ENCODE data around the gene ARMH1.
"Not testable (repeated sequence)": the region's sequence is repeated elsewhere in the genome, so short reads cannot be mapped to it uniquely, and the experiment has no call there.

The ARMH1 gene

GRCh38 chr1:44724955-44725698 is 50.6 kb downstream of the ARMH1 start:
- peaks cover 50 to 99% (median 73%) of the 10 kb centered on the region in 10 experiments for H3K4me1 ChIP-seq
- no peaks in the 10 kb centered on the region for H4K20me1 ChIP-seq
- H3K27me3 ChIP-seq = no peaks in the 10 kb centered on the region
- H3K4me2 ChIP-seq = peak overlapping the region; percentile 58 to 94 (median 76)
- H3K4me3 ChIP-seq = peak overlapping the region in 2 of 10 experiments; percentile 48 to 50; a peak in 3 of 20 replicates
- no peaks in the 10 kb centered on the region for H3K36me3 ChIP-seq
- no peak overlapping the region; a peak in 3 of 22 replicates for H3K9ac ChIP-seq
- H3K27ac ChIP-seq = peak overlapping the region in 9 of 11 experiments; percentile 6 to 91 (median 87); a peak in 15 of 22 replicates
- H3K9me3 ChIP-seq (replicated peaks in 1 of 11) = peaks cover 0 to 7% (median 0%) of the 10 kb centered on the region in 11 experiments; a peak in 2 of 22 replicates
- no peak for TF ChIP-seq Cebpa-rat (IDR thresholded peaks at IDR 0.05)

- Histone ChIP-seq H3K9ac (peak within 1 kb of the TSS; percentile 78 to 90 (median 84)), H3K36me3 (no peaks in the 10 kb centered on the region), H4K20me1 (no peaks in the 10 kb centered on the region), H3K27me3 (no peaks in the 10 kb centered on the region), H3K4me2 (peak within 1 kb of the TSS; percentile 62 to 95 (median 69)), H3K4me1 (peaks cover 41 to 78% (median 55%) of the 10 kb centered on the region in 10 experiments), H3K9me3 (replicated peaks in 1 of 11) (no peaks in the 10 kb centered on the region), H3K4me3 (peak within 1 kb of the TSS in 6 of 10 experiments; percentile 19 to 48 (median 43); a peak in 12 of 20 replicates), H3K27ac (peak within 1 kb of the TSS; percentile 70 to 96 (median 91))
- peak in 1 of 11 experiments; percentile 68; a peak in 1 of 22 replicates for TF ChIP-seq Cebpa-rat (IDR thresholded peaks at IDR 0.05)
Measured at GRCh38 chr1:44730741-44731512, 56.4 kb downstream of the ARMH1 start, which contains the start of gene RNU5D-1. TSS of gene RNU5D-1 (minus strand) at chr1:44731170.

- Histone ChIP-seq H3K27me3 (no peaks in the 10 kb centered on the region), H3K4me3 (no peak overlapping the region)
- TF ChIP-seq Cebpa-rat (IDR thresholded peaks at IDR 0.05) = no peak
Measured at GRCh38 chr1:44733365-44733764, 58.9 kb downstream of the ARMH1 start.

GRCh38 chr1:44733784-44734183 is 59.3 kb downstream of the ARMH1 start:
- Histone ChIP-seq H3K36me3 (no peaks in the 10 kb centered on the region), H3K27ac (no peak overlapping the region; a peak in 1 of 22 replicates), H3K9ac (no peak overlapping the region), H3K9me3 (replicated peaks in 1 of 11) (peaks cover 0 to 5% (median 0%) of the 10 kb centered on the region in 11 experiments; a peak in 4 of 22 replicates), H3K4me3 (no peak overlapping the region), H4K20me1 (no peaks in the 10 kb centered on the region), H3K27me3 (no peaks in the 10 kb centered on the region), H3K4me2 (peak overlapping the region in 6 of 11 experiments; percentile 7 to 39 (median 25); a peak in 6 of 22 replicates), H3K4me1 (peaks cover 33 to 49% (median 38%) of the 10 kb centered on the region in 10 experiments)
- TF ChIP-seq Cebpa-rat (IDR thresholded peaks at IDR 0.05) = no peak

More at GRCh38 chr1:44733365-44733764, 58.9 kb downstream of the ARMH1 start:
- Histone ChIP-seq H3K4me1 (peaks cover 37 to 53% (median 42%) of the 10 kb centered on the region in 10 experiments), H3K36me3 (no peaks in the 10 kb centered on the region), H3K4me2 (peak overlapping the region; percentile 0 to 39 (median 18); a peak in 10 of 22 replicates), H4K20me1 (no peaks in the 10 kb centered on the region), H3K27ac (peak overlapping the region in 1 of 11 experiments; percentile 10; a peak in 1 of 22 replicates), H3K9me3 (replicated peaks in 1 of 11) (peaks cover 0 to 4% (median 0%) of the 10 kb centered on the region in 11 experiments; a peak in 4 of 22 replicates), H3K9ac (no peak overlapping the region)

GRCh38 chr1:44735992-44736391 is 61.5 kb downstream of the ARMH1 start:
- H3K4me3 ChIP-seq = no peak overlapping the region
- peaks cover 0 to 5% (median 0%) of the 10 kb centered on the region in 11 experiments; a peak in 4 of 22 replicates for H3K9me3 ChIP-seq (replicated peaks in 1 of 11)
- H4K20me1 ChIP-seq = no peaks in the 10 kb centered on the region
- no peak overlapping the region for H3K4me2 ChIP-seq
- H3K27ac ChIP-seq = no peak overlapping the region
- peaks cover 0 to 4% (median 2%) of the 10 kb centered on the region in 11 experiments; a peak in 8 of 22 replicates for H3K36me3 ChIP-seq
- H3K27me3 ChIP-seq = no peaks in the 10 kb centered on the region
- no peak for TF ChIP-seq Cebpa-rat (IDR thresholded peaks at IDR 0.05)
- peaks cover 30 to 43% (median 36%) of the 10 kb centered on the region in 10 experiments for H3K4me1 ChIP-seq
- no peak overlapping the region for H3K9ac ChIP-seq

GRCh38 chr1:44738953-44739306 is 64.4 kb downstream of the ARMH1 start:
- peak overlapping the region; percentile 66 to 99 (median 93) for H3K4me2 ChIP-seq
- H3K27me3 ChIP-seq; H3K9me3 ChIP-seq (replicated peaks in 1 of 11): not testable (repeated sequence)
- H3K4me3 ChIP-seq = peak overlapping the region; percentile 62 to 87 (median 78)
- H3K9ac ChIP-seq = peak overlapping the region; percentile 79 to 89 (median 86)
- H3K36me3 ChIP-seq = peaks cover 0 to 33% (median 27%) of the 10 kb centered on the region in 11 experiments; a peak in 16 of 22 replicates
- H3K4me1 ChIP-seq = peaks cover 20 to 39% (median 34%) of the 10 kb centered on the region in 10 experiments
- H3K27ac ChIP-seq = peak overlapping the region; percentile 69 to 90 (median 84)
- H4K20me1 ChIP-seq = peaks cover 0 to 14% (median 2%) of the 10 kb centered on the region in 11 experiments; a peak in 4 of 22 replicates

- Histone ChIP-seq H3K9me3 (replicated peaks in 1 of 11) (peaks cover 0 to 5% (median 0%) of the 10 kb centered on the region in 11 experiments; a peak in 4 of 22 replicates), H3K9ac (peak within 1 kb of the TSS; percentile 79 to 89 (median 86)), H3K4me2 (peak within 1 kb of the TSS; percentile 87 to 99 (median 95)), H3K36me3 (peaks cover 0 to 39% (median 33%) of the 10 kb centered on the region in 11 experiments; a peak in 18 of 22 replicates), H3K27ac (peak within 1 kb of the TSS; percentile 69 to 90 (median 84)), H3K27me3 (no peaks in the 10 kb centered on the region), H3K4me3 (peak within 1 kb of the TSS; percentile 62 to 87 (median 78)), H3K4me1 (peaks cover 20 to 39% (median 33%) of the 10 kb centered on the region in 10 experiments), H4K20me1 (peaks cover 0 to 20% (median 2%) of the 10 kb centered on the region in 11 experiments; a peak in 4 of 22 replicates)
- no peak for TF ChIP-seq Cebpa-rat (IDR thresholded peaks at IDR 0.05)
Measured at GRCh38 chr1:44739307-44740178, 65.0 kb downstream of the ARMH1 start, which contains the start of gene KIF2C. TSS of gene KIF2C (plus strand) at chr1:44739837. CDS start at chr1:44739933, 96 bp downstream.

Data from BLaER1 treated with 17β-estradiol and CSF1 and Interleukin-3, amounts not matched to agents 10 nM and 100 nM (cell line).